Subcutaneous abdominal adipose tissue (tissue), 5 donors: Measurements from ENCODE around the gene ZFYVE28.

ENCODE experiments used
- H3K27ac ChIP-seq: one replicate; pipeline ENCODE4 v1.7.0; 2013; ENCODE audit warnings: low read depth, mild to moderate bottlenecking, inconsistent platforms, low read length, moderate library complexity
- H3K27me3 ChIP-seq, 5 donors: one replicate each; pipeline ENCODE4 v1.7.0; 2013; ENCODE audit warnings: low read length in 5 of 5, inconsistent platforms in 1 of 5; ENCODE audit not compliant: control insufficient read depth in 5 of 5, insufficient read depth in 4 of 5
- H3K36me3 ChIP-seq, 5 donors: one replicate each; pipeline ENCODE4 v1.7.0; 2013; ENCODE audit warnings: low read length in 5 of 5; ENCODE audit not compliant: control insufficient read depth in 5 of 5, insufficient read depth in 5 of 5
- H3K4me1 ChIP-seq, 5 donors: one replicate each; pipeline ENCODE4 v1.7.0; 2013; ENCODE audit warnings: low read length in 5 of 5, mild to moderate bottlenecking in 3 of 5, moderate library complexity in 1 of 5; ENCODE audit not compliant: control insufficient read depth in 5 of 5, insufficient read depth in 5 of 5
- H3K4me3 ChIP-seq, 5 donors: one replicate each; pipeline ENCODE4 v1.7.0; 2013; ENCODE audit warnings: low read length in 5 of 5, low read depth in 1 of 5
- H3K9ac ChIP-seq, 5 donors: one replicate each; pipeline ENCODE4 v1.7.0; 2013; ENCODE audit warnings: low read length in 5 of 5, mild to moderate bottlenecking in 4 of 5, moderate library complexity in 3 of 5
- H3K9me3 ChIP-seq, 5 donors: one replicate each; pipeline ENCODE4 v1.7.0; 2013; ENCODE audit warnings: low read length in 5 of 5; ENCODE audit not compliant: control insufficient read depth in 5 of 5
- donor health status: healthy.
- donor health status: healthy.
- donor health status: healthy.
- donor health status: healthy.
- donor health status: healthy.

ZFYVE28 gene

DNA sequence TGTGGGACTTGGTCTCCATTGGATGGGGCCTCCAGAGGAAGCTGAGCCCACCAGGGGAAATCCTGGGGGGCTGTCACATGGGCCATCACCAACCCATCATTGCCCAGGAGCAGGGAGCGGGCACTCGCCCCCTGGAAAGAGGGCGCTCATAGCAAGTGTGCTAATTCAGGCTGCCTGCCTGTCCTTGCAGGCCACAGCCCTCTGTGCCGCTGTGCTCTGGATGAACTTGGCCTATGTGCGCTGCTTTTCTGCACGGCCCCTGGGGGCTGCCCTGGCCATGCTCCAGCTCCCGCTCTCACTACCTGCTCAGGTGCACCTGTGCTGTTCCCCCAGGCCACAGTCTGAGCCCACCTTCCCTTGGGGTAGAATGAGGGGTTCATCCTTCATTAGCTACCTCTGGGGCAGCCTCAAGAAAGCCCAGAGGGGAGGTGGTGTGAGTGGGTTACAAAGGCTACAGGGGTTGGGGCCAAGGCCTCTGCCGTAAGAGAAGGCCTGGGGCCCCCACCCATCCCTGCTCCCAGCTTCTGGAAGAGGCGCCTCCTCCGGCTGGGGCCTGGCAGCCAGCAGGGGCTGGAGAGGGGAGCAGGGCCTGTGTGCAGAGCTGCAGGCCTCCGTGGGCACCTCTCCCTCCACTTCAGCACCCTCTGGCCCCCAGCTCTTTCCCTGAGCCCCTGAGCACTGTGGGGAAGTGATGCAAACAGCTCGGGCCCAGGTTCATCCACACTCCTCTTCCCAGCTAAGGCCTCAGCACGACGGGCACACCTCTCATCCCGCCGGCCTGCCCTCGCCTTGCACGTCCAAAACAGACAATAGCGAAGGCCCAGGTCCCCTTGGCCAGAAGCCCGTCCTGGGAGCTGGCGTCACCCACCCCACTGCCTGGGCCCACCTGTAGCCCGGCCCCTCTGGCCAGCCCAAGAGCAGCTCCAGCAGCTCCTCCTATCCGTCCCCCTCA, 9.2 kb upstream of the ZFYVE28 start:
- Histone ChIP-seq H3K27me3 (peaks cover 0 to 3% (median 0%) of the 10 kb centered on the region in 5 donors), H3K36me3 (no peaks in the 10 kb centered on the region), H3K4me1 (peaks cover 0 to 12% (median 1%) of the 10 kb centered on the region in 5 donors), H3K9me3 (peaks cover 0 to 4% (median 0%) of the 10 kb centered on the region in 5 donors), H3K9ac (no peak overlapping the region), H3K27ac (no peak overlapping the region), H3K4me3 (no peak overlapping the region)

GRCh38 chr4:2426711-2427275, 8.3 kb upstream of the ZFYVE28 start:
- no peak overlapping the region for H3K27ac ChIP-seq
- peaks cover 0 to 4% (median 0%) of the 10 kb centered on the region in 5 donors for H3K27me3 ChIP-seq
- H3K4me3 ChIP-seq = no peak overlapping the region
- no peak overlapping the region for H3K9ac ChIP-seq
- no peaks in the 10 kb centered on the region for H3K36me3 ChIP-seq
- H3K4me1 ChIP-seq = peaks cover 0 to 12% (median 0%) of the 10 kb centered on the region in 5 donors
- peaks cover 0 to 4% (median 0%) of the 10 kb centered on the region in 5 donors for H3K9me3 ChIP-seq

DNA sequence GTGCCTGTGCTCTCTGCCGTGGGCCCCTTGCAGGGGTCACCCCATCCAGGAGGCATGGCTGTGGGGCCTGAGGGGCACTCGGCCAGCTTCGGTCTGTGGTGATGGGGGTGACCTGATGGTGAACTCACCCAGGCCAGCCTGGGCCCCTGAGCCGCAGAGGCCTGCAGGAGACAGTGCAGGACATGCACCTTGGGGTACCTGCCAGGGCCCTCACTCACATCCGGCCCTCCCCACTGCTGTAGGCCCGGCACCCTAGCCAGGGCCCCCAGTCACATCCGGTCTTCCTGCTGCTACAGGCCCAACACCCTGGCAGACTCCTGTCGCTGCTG, 7.6 kb upstream of the ZFYVE28 start:
- Histone ChIP-seq H3K4me3 (no peak overlapping the region), H3K27ac (no peak overlapping the region), H3K27me3 (peaks cover 0 to 4% (median 0%) of the 10 kb centered on the region in 5 donors)

DNA sequence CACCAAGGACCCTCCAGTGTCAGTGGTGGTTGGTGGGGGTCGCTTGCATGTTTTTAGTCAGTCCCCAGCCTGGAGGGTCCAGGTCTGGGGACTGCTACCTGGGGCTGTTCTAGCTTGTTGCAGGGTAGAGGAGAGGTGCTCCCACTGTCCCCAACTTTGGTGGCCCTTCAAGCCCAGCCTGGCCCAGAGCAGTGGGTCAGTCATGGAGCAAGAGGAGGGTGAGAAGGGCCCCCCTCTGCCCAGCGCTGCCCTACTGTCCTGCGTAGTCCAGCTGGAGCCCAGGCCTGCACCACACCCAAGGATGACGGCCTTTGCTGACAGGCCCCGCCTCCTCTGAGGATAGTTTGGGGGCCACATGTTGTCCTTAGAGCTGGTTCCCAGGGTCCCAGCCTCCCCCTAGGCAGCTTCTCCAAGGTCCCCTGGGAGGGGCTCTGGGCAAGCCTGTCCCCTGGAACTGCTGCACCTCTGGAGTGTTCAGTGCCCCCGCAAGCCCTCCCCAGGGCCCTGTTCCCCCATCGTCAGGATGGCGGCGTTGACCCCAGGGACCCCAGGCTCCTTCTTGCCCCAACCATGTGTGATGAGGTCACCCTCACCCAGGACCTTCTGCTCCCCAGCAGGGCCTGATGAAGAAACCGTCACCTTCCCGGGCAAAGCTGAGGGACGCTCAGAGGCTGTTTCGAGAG, 7.1 kb upstream of the ZFYVE28 start:
- peaks cover 0 to 2% (median 0%) of the 10 kb centered on the region in 5 donors for H3K9me3 ChIP-seq
- no peak overlapping the region for H3K27ac ChIP-seq
- H3K36me3 ChIP-seq = no peaks in the 10 kb centered on the region
- no peak overlapping the region for H3K4me3 ChIP-seq
- H3K27me3 ChIP-seq = peaks cover 0 to 7% (median under 1%) of the 10 kb centered on the region in 5 donors
- no peak overlapping the region for H3K9ac ChIP-seq
- peaks cover 0 to 12% (median 0%) of the 10 kb centered on the region in 5 donors for H3K4me1 ChIP-seq

More for the DNA sequence above, 7.6 kb upstream of the ZFYVE28 start:
- H3K9me3 ChIP-seq = peaks cover 0 to 4% (median 0%) of the 10 kb centered on the region in 5 donors
- no peaks in the 10 kb centered on the region for H3K36me3 ChIP-seq
- no peak overlapping the region for H3K9ac ChIP-seq
- H3K4me1 ChIP-seq = peaks cover 0 to 12% (median 0%) of the 10 kb centered on the region in 5 donors

DNA sequence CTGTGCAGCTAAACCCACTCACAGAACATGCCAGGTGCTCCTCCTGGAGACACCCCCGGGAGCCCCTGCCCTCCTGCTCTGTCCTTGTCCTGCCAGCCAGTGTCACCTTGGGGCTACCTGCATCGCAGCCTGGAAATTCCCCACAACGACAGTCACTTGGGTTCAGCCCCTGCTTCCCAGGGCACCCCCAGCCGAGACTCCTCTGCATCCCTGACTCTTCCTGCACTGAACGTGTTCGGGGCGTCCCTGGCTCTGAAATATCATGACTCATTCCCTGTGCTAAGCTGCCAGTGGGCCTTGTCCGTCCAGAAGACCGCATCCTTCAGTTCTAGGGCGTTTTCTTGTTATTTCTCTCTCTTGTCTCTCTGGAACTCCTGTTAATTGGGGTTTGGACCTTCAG, 6.1 kb upstream of the ZFYVE28 start:
- Histone ChIP-seq H3K27ac (no peak overlapping the region), H3K36me3 (no peaks in the 10 kb centered on the region), H3K4me3 (no peak overlapping the region), H3K4me1 (peaks cover 0 to 12% (median under 1%) of the 10 kb centered on the region in 5 donors), H3K9me3 (no peaks in the 10 kb centered on the region), H3K9ac (no peak overlapping the region), H3K27me3 (peaks cover under 1 to 9% (median 6%) of the 10 kb centered on the region in 5 donors)

DNA sequence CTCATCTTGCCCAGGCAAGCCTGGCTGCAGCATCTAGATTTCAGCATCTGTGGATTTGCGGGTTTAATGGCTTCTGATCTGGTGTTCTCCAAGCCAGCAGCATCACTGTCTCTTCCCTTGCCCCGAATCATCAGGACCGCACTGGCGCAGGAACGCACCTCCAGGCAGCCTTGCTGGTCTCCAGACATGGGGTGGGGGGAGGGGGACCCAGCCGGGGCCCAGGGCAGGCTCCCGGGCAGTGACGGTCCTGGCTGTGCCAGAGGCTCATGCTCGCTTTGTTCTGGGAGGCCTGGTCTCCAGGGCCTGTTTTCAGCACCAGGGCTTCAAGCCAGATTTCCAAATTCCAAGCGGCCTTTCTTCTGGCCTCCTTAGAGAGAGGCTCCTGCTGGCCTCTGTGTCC, 5.2 kb upstream of the ZFYVE28 start:
- Histone ChIP-seq H3K27ac (no peak overlapping the region), H3K4me3 (no peak overlapping the region), H3K36me3 (no peaks in the 10 kb centered on the region), H3K4me1 (peaks cover 0 to 15% (median 9%) of the 10 kb centered on the region in 5 donors), H3K9me3 (no peaks in the 10 kb centered on the region), H3K27me3 (peaks cover 3 to 12% (median 6%) of the 10 kb centered on the region in 5 donors), H3K9ac (no peak overlapping the region)

DNA sequence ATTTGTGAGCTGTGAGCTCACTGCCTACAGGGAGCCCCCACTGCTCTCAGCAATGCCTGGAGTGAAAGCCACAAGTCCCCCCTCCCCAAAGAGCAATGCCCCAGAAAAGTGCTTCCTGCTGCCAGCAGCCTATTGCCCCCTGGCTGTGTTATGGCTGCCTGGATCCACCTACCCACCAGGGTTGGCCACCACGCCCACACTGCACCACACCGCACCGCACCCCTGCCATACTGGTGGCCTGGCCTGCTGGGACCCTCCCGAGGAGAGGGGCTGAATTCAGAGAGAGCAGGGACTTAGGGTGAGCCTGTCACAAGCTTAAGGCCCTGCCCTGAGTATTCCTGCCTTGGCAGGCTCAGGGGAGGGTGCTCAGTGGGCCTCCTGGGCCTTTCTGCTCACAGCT, 4.6 kb upstream of the ZFYVE28 start:
- Histone ChIP-seq H3K9ac (no peak overlapping the region), H3K4me3 (no peak overlapping the region), H3K4me1 (peaks cover 0 to 14% (median 11%) of the 10 kb centered on the region in 5 donors), H3K36me3 (no peaks in the 10 kb centered on the region), H3K27me3 (peaks cover 3 to 12% (median 6%) of the 10 kb centered on the region in 5 donors), H3K9me3 (no peaks in the 10 kb centered on the region), H3K27ac (no peak overlapping the region)

GRCh38 chr4:2421928-2422327, 3.5 kb upstream of the ZFYVE28 start:
- peaks cover 0 to 23% (median 21%) of the 10 kb centered on the region in 5 donors for H3K4me1 ChIP-seq
- H3K36me3 ChIP-seq = no peaks in the 10 kb centered on the region
- H3K9me3 ChIP-seq = no peaks in the 10 kb centered on the region
- peaks cover 3 to 18% (median 6%) of the 10 kb centered on the region in 5 donors for H3K27me3 ChIP-seq
- H3K9ac ChIP-seq = no peak overlapping the region
- no peak overlapping the region for H3K27ac ChIP-seq
- H3K4me3 ChIP-seq = no peak overlapping the region

DNA sequence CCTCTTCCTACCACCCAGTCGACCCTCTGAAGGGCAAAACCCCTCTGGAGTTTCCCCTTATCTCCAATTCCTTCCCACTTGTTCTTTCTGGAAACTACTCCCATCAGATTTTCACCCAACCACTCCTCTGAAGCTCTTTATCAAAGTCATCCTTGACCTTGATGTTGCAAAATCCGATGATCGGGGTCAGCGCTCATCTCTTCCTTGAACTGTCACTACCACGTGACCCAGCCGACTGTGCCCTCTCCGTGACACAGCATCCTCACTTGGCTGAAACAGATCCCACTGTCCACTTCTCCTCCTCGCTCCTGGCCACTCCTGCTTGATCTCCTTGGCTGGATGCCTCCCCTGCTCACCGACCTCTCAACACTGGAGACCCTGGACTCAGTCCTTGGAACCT, 1.4 kb upstream of the ZFYVE28 start:
- Histone ChIP-seq H3K9me3 (no peaks in the 10 kb centered on the region), H3K4me1 (peaks cover 1 to 33% (median 28%) of the 10 kb centered on the region in 5 donors), H3K27ac (no peak overlapping the region), H3K27me3 (peaks cover 7 to 31% (median 11%) of the 10 kb centered on the region in 5 donors), H3K36me3 (no peaks in the 10 kb centered on the region), H3K9ac (no peak overlapping the region), H3K4me3 (no peak overlapping the region)
